OCI-M1 (cell line): ENCODE results near the gene POLD4.

Experiments
- DNase-seq: peaks from one replicate; lab custom pipeline; 2025; lab: John Stamatoyannopoulos, UW

POLD4 gene

DNA sequence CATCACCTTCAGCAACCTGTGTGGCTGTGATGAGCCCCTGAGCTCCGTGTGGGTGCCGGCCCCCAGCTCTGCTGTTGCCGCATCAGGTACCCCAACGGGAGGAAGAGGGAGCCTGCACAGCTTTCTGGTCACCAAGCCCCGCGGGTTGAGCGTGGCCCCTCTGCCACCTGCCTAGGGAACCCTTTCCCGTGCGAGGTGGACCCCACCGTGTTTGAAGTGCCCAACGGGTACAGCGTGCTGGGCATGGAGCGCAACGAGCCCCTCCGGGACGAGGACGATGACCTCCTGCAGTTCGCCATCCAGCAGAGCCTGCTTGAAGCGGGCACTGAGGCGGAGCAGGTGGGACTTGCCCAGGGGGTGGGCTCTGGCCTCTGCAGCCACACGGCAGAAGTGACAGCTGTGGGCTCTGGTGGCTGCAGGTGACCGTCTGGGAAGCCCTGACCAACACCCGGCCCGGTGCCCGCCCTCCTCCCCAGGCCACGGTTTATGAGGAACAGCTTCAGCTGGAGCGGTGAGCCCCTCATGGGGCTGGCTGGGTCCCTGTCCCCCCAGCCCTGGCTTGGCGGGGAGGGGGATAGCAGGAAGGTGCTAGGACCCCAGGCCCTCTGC, 51.9 kb downstream of the POLD4 start:
- no peak for DNase-seq
